ENCODE measurements around the gene JAZF1.

DNA sequence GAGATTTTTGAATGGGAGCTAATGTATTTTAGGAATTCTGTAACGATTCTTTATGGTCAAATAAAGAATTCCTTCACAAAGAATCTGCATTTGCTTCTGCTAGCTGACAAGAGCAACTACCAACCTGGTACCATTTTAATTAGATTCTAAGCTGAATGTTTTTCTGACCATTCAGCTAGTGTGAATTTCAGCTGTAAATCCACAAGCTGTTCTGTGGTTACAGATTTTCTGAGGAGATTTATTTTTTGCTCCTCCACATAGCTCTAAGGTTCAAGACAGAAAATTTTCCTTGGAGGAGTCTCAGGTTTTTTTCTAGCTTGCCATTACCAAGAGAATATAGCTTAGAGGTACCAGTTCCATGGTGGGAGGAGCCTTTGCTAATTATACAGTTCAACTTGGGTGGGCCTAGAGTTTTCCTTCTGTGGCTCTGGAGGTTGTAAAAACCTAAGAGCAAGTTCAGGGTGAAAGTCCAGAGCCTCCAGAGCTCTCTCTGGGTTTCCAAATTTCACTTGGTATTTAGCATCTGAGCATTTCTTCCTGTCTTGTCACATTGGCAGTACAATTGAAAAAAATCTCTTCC lies 120.1 kb downstream of the JAZF1 start:
- TF ChIP-seq CTCF (IDR thresholded peaks at IDR 0.05 in 2 of 3, conservative IDR thresholded peaks at IDR 0.05 in 1 of 3; ENCODE audit: insufficient read depth in 2 of 3, low read depth in 1 of 3, low read length in 3 of 3) (no peak), RAD21 (CRISPR knock-in tag; conservative IDR thresholded peaks at IDR 0.05 in 1 of 2, IDR thresholded peaks at IDR 0.05 in 1 of 2) (no peak), POU5F1 (IDR thresholded peaks at IDR 0.05; ENCODE audit: borderline replicate concordance, low read depth, low read length, partially characterized antibody) (no peak), MYBL2 (IDR thresholded peaks at IDR 0.05; ENCODE audit: low read depth) (no peak), MYBL2 (CRISPR knock-in tag; IDR thresholded peaks at IDR 0.05; ENCODE audit: borderline replicate concordance) (no peak), ZNF318 (IDR thresholded peaks at IDR 0.05; ENCODE audit: borderline replicate concordance in 1 of 2, low read depth in 1 of 2) (no peak)

Measured in K562 (cell line).